Endothelial cell of umbilical vein (primary cell): ENCODE results near the gene PRR5.

ENCODE experiments used
- CTCF ChIP-seq, 2 donors: IDR thresholded peaks; 1 replicate in 1 of 2; 2 replicates in 1 of 2; pipeline ENCODE4 v1.5.1; 2011; ENCODE audit warnings: low read length in 2 of 2, mild to moderate bottlenecking in 2 of 2, moderate library complexity in 2 of 2, control low read depth in 1 of 2, inconsistent platforms in 1 of 2, low read depth in 1 of 2; ENCODE audit not compliant: insufficient read depth in 1 of 2; ENCODE audit errors: extremely low read depth in 1 of 2
- JUN ChIP-seq: IDR thresholded peaks from 2 replicates; pipeline ENCODE4 v1.6.1; 2011; ENCODE audit warnings: borderline replicate concordance, low read depth; ENCODE audit not compliant: insufficient read length, insufficient read depth
- MAX ChIP-seq: IDR thresholded peaks from 2 replicates; pipeline ENCODE4 v1.6.1; 2011; ENCODE audit not compliant: insufficient read depth, insufficient read length
- MYC ChIP-seq: IDR thresholded peaks from one replicate; pipeline ENCODE4 v1.6.1; 2011; ENCODE audit warnings: mild to moderate bottlenecking, low read depth, low read length
- POLR2A ChIP-seq: IDR thresholded peaks from 2 replicates; pipeline ENCODE4 v1.6.1; 2012; ENCODE audit warnings: low read depth, mild to moderate bottlenecking, control low read depth, low read length

- TF ChIP-seq MYC, result no peak
- TF ChIP-seq JUN, result no peak
- TF ChIP-seq POLR2A, result no peak
- TF ChIP-seq CTCF (IDR thresholded peaks at IDR 0.05; ENCODE audit: extremely low read depth in 1 of 2, insufficient read depth in 1 of 2, low read depth in 1 of 2, low read length in 2 of 2), result no peak
- no peak for TF ChIP-seq MAX
Measured at GRCh38 chr22:44709881-44710392, 7.9 kb downstream of the PRR5 start.
